Chondrocyte (in vitro differentiated cells): Measurements from ENCODE around the gene TIMP1. TPM values are rescaled to one million over a fixed set of nuclear protein-coding genes. Genes with fewer than 3 reads are reported as not detected.
"Not testable (repeated sequence)": the region's sequence is repeated elsewhere in the genome, so short reads cannot be mapped to it uniquely, and the experiment has no call there.

ENCODE experiments used
- DNase-seq: peaks from one replicate; pipeline ENCODE4 v3.0.0; 2021; ENCODE audit warnings: mixed read lengths, low spot score
- H3K27ac Mint-ChIP-seq: one replicate; pipeline ENCODE4 v1.8.0; 2021; ENCODE audit warnings: mild to moderate bottlenecking, moderate library complexity, mixed read lengths; ENCODE audit not compliant: unreplicated experiment
- H3K27me3 Mint-ChIP-seq: 2 replicates; pipeline ENCODE4 v1.8.0; 2021; ENCODE audit warnings: low read depth, mixed read lengths
- H3K36me3 Mint-ChIP-seq: 2 replicates; pipeline ENCODE4 v1.8.0; 2021; ENCODE audit warnings: low read depth, mixed read lengths
- H3K4me1 Mint-ChIP-seq: 2 replicates; pipeline ENCODE4 v1.8.0; 2021; ENCODE audit warnings: low read depth, mild to moderate bottlenecking, mixed read lengths
- H3K4me3 Mint-ChIP-seq: one replicate; pipeline ENCODE4 v1.8.0; 2021; ENCODE audit warnings: mild to moderate bottlenecking, moderate library complexity, mixed read lengths; ENCODE audit not compliant: unreplicated experiment
- H3K9me3 Mint-ChIP-seq: 2 replicates; pipeline ENCODE4 v1.8.0; 2021; ENCODE audit warnings: low read depth, mixed read lengths
- total RNA-seq: library from RNA; stranded (reverse); gene quantifications from 3 replicates; pipeline ENCODE4 v1.2.1, GENCODE V29; 2021
- TF ChIP-seq, protein P1 (sequence below): fragments of 200-600 bp; sonication (generic); IDR thresholded peaks from 2 replicates; pipeline ENCODE4 v1.5.0; 2021; ENCODE audit warnings: antibody characterized with exemption, mild to moderate bottlenecking, moderate library complexity

TIMP1 gene
- total RNA-seq, 1 donor from 2014 or later = 633 TPM

DNA sequence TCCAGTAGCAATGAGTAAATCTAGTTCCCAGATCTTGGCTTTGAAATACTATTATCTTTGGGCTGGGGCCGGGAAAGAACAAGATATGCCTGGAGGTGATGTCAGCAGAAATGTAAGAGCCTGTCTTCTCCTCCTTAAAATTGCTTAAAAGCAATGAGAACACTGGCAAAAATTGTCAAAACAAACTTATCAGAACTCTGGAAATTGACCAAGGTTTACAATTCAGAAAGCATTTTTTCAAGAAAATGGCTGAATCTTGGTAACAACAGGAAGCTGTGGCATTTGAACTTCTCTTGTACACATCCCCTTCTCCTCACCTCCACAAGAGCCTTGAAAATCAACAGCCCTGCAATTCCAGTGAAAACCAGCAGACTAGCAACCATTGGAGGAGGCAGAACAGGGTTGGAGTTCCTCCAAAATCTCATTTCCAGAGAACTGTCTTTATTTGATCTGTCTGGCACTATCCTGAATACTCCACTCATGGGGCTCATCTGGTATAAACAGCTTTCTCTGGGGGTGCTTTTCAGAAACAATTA is 13.5 kb downstream of the TIMP1 start:
- Mint-ChIP-seq H3K9me3 (peaks cover 27% of the 10 kb centered on the region), H3K4me3 (no peak overlapping the region), H3K4me1 (peaks cover 16% of the 10 kb centered on the region), H3K27me3 (no peaks in the 10 kb centered on the region), H3K27ac (peak overlapping the region; percentile 84), H3K36me3 (peaks cover 7% of the 10 kb centered on the region)
- no peak for DNase-seq
- TF ChIP-seq, protein P1, sequence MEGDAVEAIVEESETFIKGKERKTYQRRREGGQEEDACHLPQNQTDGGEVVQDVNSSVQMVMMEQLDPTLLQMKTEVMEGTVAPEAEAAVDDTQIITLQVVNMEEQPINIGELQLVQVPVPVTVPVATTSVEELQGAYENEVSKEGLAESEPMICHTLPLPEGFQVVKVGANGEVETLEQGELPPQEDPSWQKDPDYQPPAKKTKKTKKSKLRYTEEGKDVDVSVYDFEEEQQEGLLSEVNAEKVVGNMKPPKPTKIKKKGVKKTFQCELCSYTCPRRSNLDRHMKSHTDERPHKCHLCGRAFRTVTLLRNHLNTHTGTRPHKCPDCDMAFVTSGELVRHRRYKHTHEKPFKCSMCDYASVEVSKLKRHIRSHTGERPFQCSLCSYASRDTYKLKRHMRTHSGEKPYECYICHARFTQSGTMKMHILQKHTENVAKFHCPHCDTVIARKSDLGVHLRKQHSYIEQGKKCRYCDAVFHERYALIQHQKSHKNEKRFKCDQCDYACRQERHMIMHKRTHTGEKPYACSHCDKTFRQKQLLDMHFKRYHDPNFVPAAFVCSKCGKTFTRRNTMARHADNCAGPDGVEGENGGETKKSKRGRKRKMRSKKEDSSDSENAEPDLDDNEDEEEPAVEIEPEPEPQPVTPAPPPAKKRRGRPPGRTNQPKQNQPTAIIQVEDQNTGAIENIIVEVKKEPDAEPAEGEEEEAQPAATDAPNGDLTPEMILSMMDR = no peak

DNA sequence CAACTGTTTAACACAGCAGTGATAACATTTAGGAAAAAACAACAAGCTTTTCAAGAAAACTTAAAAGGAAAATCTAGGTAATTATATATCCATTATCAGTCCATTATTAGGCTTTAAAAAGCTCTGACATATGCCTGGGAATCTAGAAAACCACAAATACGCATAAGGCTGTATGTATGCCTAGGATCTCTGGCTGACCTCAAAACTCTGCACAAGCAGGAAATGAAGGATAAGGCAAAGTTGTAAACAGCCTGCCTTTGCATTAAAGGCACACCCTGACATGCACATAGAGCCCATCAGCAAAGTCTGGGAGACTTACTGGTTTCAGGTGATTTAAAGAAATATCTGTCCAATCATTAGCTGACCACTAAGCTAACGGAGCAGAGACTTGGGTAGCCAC is 14.0 kb downstream of the TIMP1 start:
- peaks cover 32% of the 10 kb centered on the region for H3K9me3 Mint-ChIP-seq
- no peaks in the 10 kb centered on the region for H3K27me3 Mint-ChIP-seq
- H3K27ac Mint-ChIP-seq = peak overlapping the region; percentile 84
- H3K4me1 Mint-ChIP-seq = peaks cover 16% of the 10 kb centered on the region
- no peak for DNase-seq
- H3K36me3 Mint-ChIP-seq = peaks cover 9% of the 10 kb centered on the region
- TF ChIP-seq, protein P1 = no peak
- no peak overlapping the region for H3K4me3 Mint-ChIP-seq

DNA sequence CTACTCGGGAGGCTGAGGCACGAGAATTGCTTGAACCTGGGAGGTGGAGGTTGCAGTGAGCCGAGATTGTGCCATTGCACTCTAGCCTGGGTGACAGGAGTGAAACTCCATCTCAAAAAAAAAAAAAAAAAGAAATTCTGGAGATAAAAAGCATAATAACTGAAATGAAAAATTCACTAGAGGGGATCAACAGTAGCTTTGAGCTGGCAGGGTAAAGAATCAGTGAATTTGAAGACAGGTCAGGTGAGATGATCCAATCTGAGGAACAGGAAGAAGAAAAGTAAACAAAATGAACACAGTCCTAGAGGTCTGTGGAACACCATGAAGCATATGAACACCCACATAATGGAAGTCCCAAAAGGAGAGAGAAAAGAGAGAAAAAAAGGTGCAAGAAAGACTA is 15.0 kb downstream of the TIMP1 start:
- H3K9me3 Mint-ChIP-seq = peaks cover 32% of the 10 kb centered on the region

DNA sequence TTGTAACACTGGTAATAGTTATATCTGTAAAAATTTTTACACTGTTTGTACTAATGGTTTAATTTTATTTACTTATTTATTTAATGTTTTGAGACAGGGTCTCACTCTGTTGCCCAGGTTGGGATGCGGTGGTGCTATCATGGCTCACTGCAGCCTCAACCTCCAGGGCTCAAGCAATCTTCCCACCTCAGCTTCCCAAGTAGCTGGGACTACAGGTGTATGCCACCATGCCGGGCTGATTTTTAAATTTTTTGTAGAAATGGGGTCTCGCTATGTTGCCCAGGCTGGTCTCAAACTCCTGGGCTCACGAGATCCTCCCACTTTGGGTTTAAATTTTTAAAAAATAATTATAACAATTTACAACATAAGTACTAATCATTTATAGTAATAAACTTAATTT is 20.9 kb downstream of the TIMP1 start:
- peaks cover 17% of the 10 kb centered on the region for H3K9me3 Mint-ChIP-seq
- H3K27ac Mint-ChIP-seq, H3K4me1 Mint-ChIP-seq, H3K27me3 Mint-ChIP-seq, H3K36me3 Mint-ChIP-seq, DNase-seq, H3K4me3 Mint-ChIP-seq: not testable (repeated sequence)

More for the DNA sequence above, 15.0 kb downstream of the TIMP1 start:
- H3K27ac Mint-ChIP-seq = no peak overlapping the region
- TF ChIP-seq, protein P1 = no peak
- H3K36me3 Mint-ChIP-seq = peaks cover 9% of the 10 kb centered on the region
- no peaks in the 10 kb centered on the region for H3K27me3 Mint-ChIP-seq
- H3K4me1 Mint-ChIP-seq = peaks cover 16% of the 10 kb centered on the region
- no peak overlapping the region for H3K4me3 Mint-ChIP-seq
- no peak for DNase-seq

DNA sequence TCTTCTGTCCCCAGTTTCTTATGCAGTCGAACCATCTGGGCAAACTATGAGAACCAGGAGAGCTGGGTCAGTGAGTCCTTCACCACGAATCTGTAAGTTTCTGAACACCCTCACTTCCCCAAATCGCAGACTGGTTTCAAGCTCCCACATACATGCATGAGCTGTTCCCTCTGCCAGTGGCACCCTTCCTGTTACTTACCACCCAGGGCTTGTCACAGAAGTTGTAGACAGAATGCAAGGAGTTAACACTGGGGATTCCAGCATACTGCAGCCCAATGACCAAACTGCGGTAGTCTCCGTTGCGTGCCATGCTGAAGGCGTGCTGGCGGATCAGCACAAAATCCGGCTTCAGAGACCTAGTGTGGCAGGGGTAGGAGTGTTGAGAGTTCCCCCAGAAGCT is 22.8 kb downstream of the TIMP1 start:
- H3K4me3 Mint-ChIP-seq = no peak overlapping the region
- H3K36me3 Mint-ChIP-seq = peaks cover 4% of the 10 kb centered on the region
- H3K4me1 Mint-ChIP-seq = peaks cover 3% of the 10 kb centered on the region
- no peaks in the 10 kb centered on the region for H3K27me3 Mint-ChIP-seq
- TF ChIP-seq, protein P1 = no peak
- peaks cover 11% of the 10 kb centered on the region for H3K9me3 Mint-ChIP-seq
- no peak for DNase-seq
- H3K27ac Mint-ChIP-seq = no peak overlapping the region

DNA sequence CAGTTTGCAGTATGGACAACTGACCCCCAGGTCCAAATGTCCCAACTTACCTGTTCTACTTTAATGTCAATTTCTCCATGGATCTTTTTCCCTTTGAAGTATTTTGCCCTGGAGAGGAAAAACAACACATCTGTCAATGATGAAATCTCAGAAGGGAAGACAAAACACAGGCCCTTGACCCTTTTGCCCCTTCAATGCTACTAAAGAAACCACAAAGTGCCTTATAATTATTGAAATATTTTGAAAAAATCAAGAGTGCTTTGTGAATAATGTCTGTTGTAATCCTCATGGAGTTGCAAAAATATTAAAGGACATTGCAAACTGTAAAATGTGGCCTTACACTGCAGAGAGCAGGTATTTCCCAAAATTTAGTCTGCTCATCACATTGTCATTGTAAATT is 24.9 kb downstream of the TIMP1 start:
- H3K27ac Mint-ChIP-seq = no peak overlapping the region
- no peaks in the 10 kb centered on the region for H3K27me3 Mint-ChIP-seq
- TF ChIP-seq, protein P1 = no peak
- peaks cover 5% of the 10 kb centered on the region for H3K9me3 Mint-ChIP-seq
- no peak for DNase-seq
- peaks cover 3% of the 10 kb centered on the region for H3K4me1 Mint-ChIP-seq
- H3K36me3 Mint-ChIP-seq = no peaks in the 10 kb centered on the region
- no peak overlapping the region for H3K4me3 Mint-ChIP-seq
